Eye (tissue), 1 donor: Measurements from ENCODE around the gene ESPL1.
"Not testable (repeated sequence)": the region's sequence is repeated elsewhere in the genome, so short reads cannot be mapped to it uniquely, and the experiment has no call there.

Experiments used
- DNase-seq: peaks from one replicate; pipeline ENCODE4 v3.0.0-alpha.2; 2015

The ESPL1 gene

GRCh38 chr12:53306826-53307225, 38.7 kb downstream of the ESPL1 start:
- DNase-seq: no peak

GRCh38 chr12:53308276-53308675, 40.2 kb downstream of the ESPL1 start:
- DNase-seq: no peak

GRCh38 chr12:53313996-53314395, 45.9 kb downstream of the ESPL1 start:
- no peak for DNase-seq

GRCh38 chr12:53320352-53321195, 52.5 kb downstream of the ESPL1 start:
- DNase-seq: no peak

- DNase-seq: peak; percentile 67
Measured at GRCh38 chr12:53324113-53324778, 56.1 kb downstream of the ESPL1 start.

GRCh38 chr12:53324779-53325510, 56.8 kb downstream of the ESPL1 start:
- peak; percentile 95 for DNase-seq

GRCh38 chr12:53325511-53326061, 57.5 kb downstream of the ESPL1 start:
- peak; percentile 76 for DNase-seq

GRCh38 chr12:53326460-53327185, 58.5 kb downstream of the ESPL1 start:
- DNase-seq: no peak

- DNase-seq: no peak
Measured at GRCh38 chr12:53327435-53328042, 59.4 kb downstream of the ESPL1 start.

- no peak for DNase-seq
Measured at GRCh38 chr12:53328043-53328435, 59.9 kb downstream of the ESPL1 start.

GRCh38 chr12:53330671-53331070, 62.6 kb downstream of the ESPL1 start:
- DNase-seq: no peak

- not testable (repeated sequence) for DNase-seq
Measured at GRCh38 chr12:53332339-53332738, 64.2 kb downstream of the ESPL1 start.

- DNase-seq: no peak
Measured at GRCh38 chr12:53332744-53333143, 64.6 kb downstream of the ESPL1 start.

- no peak for DNase-seq
Measured at GRCh38 chr12:53333289-53333688, 65.2 kb downstream of the ESPL1 start.

- DNase-seq: no peak
Measured at GRCh38 chr12:53333845-53334244, 65.7 kb downstream of the ESPL1 start.

- DNase-seq: no peak
Measured at GRCh38 chr12:53334822-53335221, 66.7 kb downstream of the ESPL1 start.

GRCh38 chr12:53336181-53336681, 68.1 kb downstream of the ESPL1 start, which contains the start of gene SP7:
SP7 (minus strand) TSS chr12:53336354; CDS start chr12:53335646, 708 bp downstream.
- DNase-seq: peak; percentile 41

- no peak for DNase-seq
Measured at GRCh38 chr12:53338017-53338416, 69.9 kb downstream of the ESPL1 start.

- no peak for DNase-seq
Measured at GRCh38 chr12:53338916-53339315, 70.8 kb downstream of the ESPL1 start.

- DNase-seq: no peak
Measured at GRCh38 chr12:53340398-53340797, 72.3 kb downstream of the ESPL1 start.
